Fibroblast of the aortic adventitia (primary cell): ENCODE data around the gene C1QL1. TPM values are rescaled to one million over a fixed set of nuclear protein-coding genes. Genes with fewer than 3 reads are reported as not detected.

Experiments
- DNase-seq: peaks from one replicate; pipeline ENCODE4 v3.0.0-alpha.2; 2010; ENCODE audit warnings: low read depth
- H3K4me3 ChIP-seq: 2 replicates; pipeline ENCODE4 v1.5.1; 2011; ENCODE audit warnings: low read depth, mild to moderate bottlenecking, control low read depth, low read length, moderate library complexity
- small RNA-seq: library from RNA; depleted of rRNA; stranded (forward); fragments of <200 nt; gene quantifications from one replicate; pipeline ENCODE3, GENCODE V24; 2012
- total RNA-seq: library from RNA; depleted of rRNA; stranded (reverse); fragments of >200 nt; gene quantifications from 2 replicates; pipeline ENCODE4 v1.2.3, GENCODE V29; 2012; ENCODE audit warnings: low replicate concordance
- TF ChIP-seq, protein P1 (sequence below): IDR thresholded peaks from 2 replicates; pipeline ENCODE4 v1.5.1; 2011; ENCODE audit warnings: mild to moderate bottlenecking, low read length, control low read depth, inconsistent platforms; ENCODE audit not compliant: insufficient read depth

The C1QL1 gene
- total RNA-seq, 1 donor: 0.09 TPM

DNA sequence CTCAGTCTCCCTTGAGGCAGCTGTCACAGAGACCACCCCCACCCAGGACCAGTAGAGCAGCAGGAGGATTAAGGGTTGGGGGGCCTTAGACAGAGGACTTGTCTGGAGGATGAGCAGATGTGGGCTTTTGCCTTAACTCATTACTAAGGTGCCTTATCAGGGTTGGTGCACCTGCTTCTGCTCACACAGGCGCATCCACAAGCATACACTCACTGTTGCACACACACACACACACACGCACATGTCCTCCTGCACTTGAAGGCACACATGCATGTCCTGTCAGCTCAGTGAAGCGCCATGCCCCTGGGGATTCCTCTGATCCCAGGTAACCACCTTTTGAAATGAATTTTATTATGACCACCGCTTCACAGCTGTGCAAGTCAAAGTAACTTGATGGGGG lies 54.0 kb downstream of the C1QL1 start:
- DNase-seq: no peak
- H3K4me3 ChIP-seq: no peak overlapping the region
- TF ChIP-seq, protein P1, sequence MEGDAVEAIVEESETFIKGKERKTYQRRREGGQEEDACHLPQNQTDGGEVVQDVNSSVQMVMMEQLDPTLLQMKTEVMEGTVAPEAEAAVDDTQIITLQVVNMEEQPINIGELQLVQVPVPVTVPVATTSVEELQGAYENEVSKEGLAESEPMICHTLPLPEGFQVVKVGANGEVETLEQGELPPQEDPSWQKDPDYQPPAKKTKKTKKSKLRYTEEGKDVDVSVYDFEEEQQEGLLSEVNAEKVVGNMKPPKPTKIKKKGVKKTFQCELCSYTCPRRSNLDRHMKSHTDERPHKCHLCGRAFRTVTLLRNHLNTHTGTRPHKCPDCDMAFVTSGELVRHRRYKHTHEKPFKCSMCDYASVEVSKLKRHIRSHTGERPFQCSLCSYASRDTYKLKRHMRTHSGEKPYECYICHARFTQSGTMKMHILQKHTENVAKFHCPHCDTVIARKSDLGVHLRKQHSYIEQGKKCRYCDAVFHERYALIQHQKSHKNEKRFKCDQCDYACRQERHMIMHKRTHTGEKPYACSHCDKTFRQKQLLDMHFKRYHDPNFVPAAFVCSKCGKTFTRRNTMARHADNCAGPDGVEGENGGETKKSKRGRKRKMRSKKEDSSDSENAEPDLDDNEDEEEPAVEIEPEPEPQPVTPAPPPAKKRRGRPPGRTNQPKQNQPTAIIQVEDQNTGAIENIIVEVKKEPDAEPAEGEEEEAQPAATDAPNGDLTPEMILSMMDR: no peak

GRCh38 chr17:44913676-44914075 lies 54.4 kb downstream of the C1QL1 start:
- TF ChIP-seq, protein P1: no peak

DNA sequence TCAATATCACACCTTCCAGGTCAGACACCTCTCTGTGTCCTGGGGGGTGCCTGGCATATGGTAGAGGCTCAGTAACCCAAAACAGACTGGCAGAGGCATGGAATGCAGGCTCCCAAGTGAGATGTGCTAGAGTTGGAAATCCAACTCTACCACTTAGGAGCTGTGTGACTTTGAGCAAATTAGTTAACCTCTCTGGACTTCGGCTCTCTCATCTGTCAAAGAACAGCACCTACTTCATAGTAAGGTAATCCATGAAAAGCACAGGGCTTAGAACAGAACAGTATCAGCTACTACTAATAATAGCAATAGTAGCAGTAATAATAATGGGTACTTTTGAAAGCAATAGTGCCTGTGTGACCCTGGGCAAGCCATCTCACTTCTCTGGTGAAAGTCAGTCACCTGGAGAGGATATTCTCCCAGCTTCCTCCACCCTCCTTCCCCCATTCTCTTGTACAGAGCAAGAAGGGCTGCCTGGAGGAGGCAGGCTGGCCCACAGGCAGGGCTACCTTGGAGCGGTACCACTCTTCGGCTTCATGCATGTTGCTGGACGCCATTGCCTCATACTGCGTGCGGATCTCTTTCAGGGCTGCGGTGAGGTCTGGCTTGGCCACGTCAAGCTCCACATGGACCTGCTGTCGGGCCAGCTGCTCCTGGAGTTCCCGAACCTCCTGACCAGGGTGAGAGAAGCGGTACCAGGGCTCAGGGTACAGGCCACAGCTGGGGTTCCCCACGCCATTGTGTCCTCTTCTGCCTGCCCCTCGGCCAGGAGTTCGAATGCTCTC lies 55.1 kb downstream of the C1QL1 start:
- TF ChIP-seq, protein P1: no peak
- no peak for DNase-seq
- no peak overlapping the region for H3K4me3 ChIP-seq

More at GRCh38 chr17:44913676-44914075, 54.4 kb downstream of the C1QL1 start:
- H3K4me3 ChIP-seq: no peak overlapping the region
- DNase-seq: no peak

DNA sequence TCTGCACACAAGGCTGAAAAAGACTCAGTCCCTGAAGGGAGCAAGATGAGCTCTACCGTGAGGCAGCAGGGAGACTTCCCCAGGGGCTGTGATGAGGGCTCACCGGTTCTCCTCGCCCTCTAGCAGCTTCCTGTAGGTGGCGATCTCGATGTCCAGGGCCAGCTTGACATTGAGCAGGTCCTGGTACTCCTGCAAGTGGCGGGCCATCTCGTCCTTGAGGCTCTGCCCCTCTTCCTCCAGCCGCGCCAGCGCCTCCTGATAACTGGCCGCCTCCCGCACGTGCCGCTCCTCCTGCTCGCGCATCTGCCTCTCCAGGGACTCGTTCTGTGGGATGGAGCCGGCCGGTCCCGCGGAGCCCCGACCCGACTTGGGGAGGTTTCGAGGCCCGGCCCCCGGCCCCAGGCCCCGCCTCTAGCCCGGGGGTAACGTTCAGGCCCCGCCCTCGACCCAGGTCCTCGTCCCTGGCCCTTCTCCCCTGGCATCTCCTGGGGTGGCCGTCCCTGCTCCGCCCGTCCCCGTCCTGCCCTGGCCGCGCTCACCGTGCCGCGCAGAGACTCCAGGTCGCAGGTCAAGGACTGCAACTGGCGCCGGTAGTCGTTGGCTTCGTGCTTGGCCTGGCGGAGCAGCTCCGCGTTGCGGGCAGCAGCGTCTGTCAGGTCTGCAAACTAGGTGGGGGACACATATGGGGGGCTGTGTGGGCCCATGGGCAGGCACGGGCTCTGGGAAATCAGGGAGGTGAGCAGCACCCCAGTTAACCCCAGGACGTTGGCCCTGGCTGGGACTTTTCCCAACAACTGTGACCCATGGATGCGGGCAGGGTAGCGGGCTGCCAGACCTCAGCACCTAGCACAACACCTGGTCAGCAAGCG lies 56.7 kb downstream of the C1QL1 start:
- DNase-seq: peak; percentile 28
- H3K4me3 ChIP-seq: no peak overlapping the region
- TF ChIP-seq, protein P1: peak; percentile 50

- no peak for DNase-seq
- H3K4me3 ChIP-seq: no peak overlapping the region
- TF ChIP-seq, protein P1: no peak
Observed at GRCh38 chr17:44910231-44911106, 57.6 kb downstream of the C1QL1 start.

Small RNAs within 50 kb of the gene (small RNA-seq; reads per million reads assigned to genes)
- not detected for gene AC015936.2
- gene MIR6783: 0.19 reads per million

Other genes with a start within 250 kb of the C1QL1 start
- 0.36 and 1.9 TPM in 2 replicates for gene ADAM11, start 209.3 kb downstream of the C1QL1 start, total RNA-seq
- 4.5 and 21.1 TPM in 2 replicates for gene GJC1, start 138.0 kb downstream of the C1QL1 start, total RNA-seq
- not detected in 2 replicates for gene HIGD1B, start 120.4 kb downstream of the C1QL1 start, total RNA-seq
- gene EFTUD2, start 68.9 kb downstream of the C1QL1 start, total RNA-seq: 79.9 and 81.2 TPM in 2 replicates
- gene GFAP, start 52.8 kb downstream of the C1QL1 start, total RNA-seq: not detected in 2 replicates
- gene KIF18B, start 20.5 kb downstream of the C1QL1 start, total RNA-seq: 0.08 and 10.8 TPM in 2 replicates
- gene DCAKD, start 83.3 kb upstream of the C1QL1 start, total RNA-seq: 22.2 and 31.3 TPM in 2 replicates
- gene NMT1, start 93.0 kb upstream of the C1QL1 start, total RNA-seq: 77.6 and 296 TPM in 2 replicates
- 56.0 and 86.3 TPM in 2 replicates for gene PLCD3, start 164.2 kb upstream of the C1QL1 start, total RNA-seq
- 5.9 and 7.4 TPM in 2 replicates for gene ACBD4, start 167.4 kb upstream of the C1QL1 start, total RNA-seq
- gene HEXIM1, start 180.2 kb upstream of the C1QL1 start, total RNA-seq: 9.2 and 10.0 TPM in 2 replicates
- 6.1 and 37.7 TPM in 2 replicates for gene HEXIM2, start 193.6 kb upstream of the C1QL1 start, total RNA-seq